K562 (cell line): ENCODE results near the gene DIAPH3.

Experiments used
- CHD4 ChIP-seq: fragments of 200-600 bp; sonication (generic); IDR thresholded peaks from 3 replicates; pipeline ENCODE4 v1.6.1; 2012; ENCODE audit warnings: low read depth, mild to moderate bottlenecking, mixed read lengths, low read length, inconsistent platforms; ENCODE audit not compliant: insufficient read depth, insufficient replicate concordance, poor library complexity, severe bottlenecking
- GABPB2 ChIP-seq: fragments of 250-450 bp; sonication (Bioruptor Pico); conservative IDR thresholded peaks from 2 replicates; pipeline ENCODE4 v1.5.1; 2021; ENCODE audit warnings: mild to moderate bottlenecking
- NFRKB ChIP-seq: fragments of 450-650 bp; IDR thresholded peaks from 2 replicates; pipeline ENCODE4 v1.6.1; 2016; ENCODE audit warnings: low read depth
- NR2C2 ChIP-seq, 2 experiments: fragments of 200-800 bp in 1 of 2; sonication (Bioruptor generic) in 1 of 2; sonication (generic) in 1 of 2; formaldehyde crosslinking in 1 of 2; IDR thresholded peaks; 2 replicates each; pipeline versions ENCODE4 v1.6.1 to v1.8.0; 2016 to 2022; ENCODE audit warnings: mild to moderate bottlenecking in 1 of 2, missing compliant biosample characterization in 1 of 2, missing genetic modification characterization in 1 of 2, missing genetic modification reagents in 1 of 2
- POLR2A ChIP-seq: fragments of 450-650 bp; conservative IDR thresholded peaks from 2 replicates; pipeline ENCODE4 v1.6.1; 2016

GRCh38 chr13:59643906-59644626, 519.7 kb downstream of the DIAPH3 start:
- no peak for TF ChIP-seq POLR2A
- no peak for TF ChIP-seq CHD4
- TF ChIP-seq NFRKB = no peak
- TF ChIP-seq NR2C2 (CRISPR knock-in tag; IDR thresholded peaks at IDR 0.05) = no peak
- TF ChIP-seq NR2C2 (tag; IDR thresholded peaks at IDR 0.05) = no peak
- no peak for TF ChIP-seq GABPB2 (CRISPR knock-in tag)
